HL-60/S4 treated with retinoic acid at 250 ng/mL for 4 days and 3 days (cell line): ENCODE results near the gene CYP1A1.

ENCODE experiments used
- in situ Hi-C: fragments of 300-500 bp; cut with MboI; formaldehyde crosslinking; loops from 2 replicates; pipeline ENCODE4 v1.7.0; 2022; ENCODE audit warnings: low sequenced_read_pairs

Gene CYP1A1

DNA sequence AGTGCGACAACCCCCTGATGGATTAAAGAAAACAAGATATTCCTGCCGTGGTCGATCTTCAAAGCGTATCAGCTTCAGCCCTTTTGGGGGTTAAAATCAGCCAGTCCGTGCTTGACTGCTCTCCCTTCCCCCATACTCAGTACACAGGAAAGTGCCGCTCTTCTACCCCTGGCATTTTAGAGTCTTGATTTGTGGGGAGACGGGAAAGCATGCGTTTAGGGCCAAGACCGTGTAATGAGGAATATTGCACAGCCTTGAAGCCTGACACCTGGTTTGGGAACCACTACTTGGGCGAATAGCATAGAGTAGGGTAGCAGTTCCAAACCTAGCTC, 29.0 kb downstream of the CYP1A1 start:
- in situ Hi-C loops: no loop called here

DNA sequence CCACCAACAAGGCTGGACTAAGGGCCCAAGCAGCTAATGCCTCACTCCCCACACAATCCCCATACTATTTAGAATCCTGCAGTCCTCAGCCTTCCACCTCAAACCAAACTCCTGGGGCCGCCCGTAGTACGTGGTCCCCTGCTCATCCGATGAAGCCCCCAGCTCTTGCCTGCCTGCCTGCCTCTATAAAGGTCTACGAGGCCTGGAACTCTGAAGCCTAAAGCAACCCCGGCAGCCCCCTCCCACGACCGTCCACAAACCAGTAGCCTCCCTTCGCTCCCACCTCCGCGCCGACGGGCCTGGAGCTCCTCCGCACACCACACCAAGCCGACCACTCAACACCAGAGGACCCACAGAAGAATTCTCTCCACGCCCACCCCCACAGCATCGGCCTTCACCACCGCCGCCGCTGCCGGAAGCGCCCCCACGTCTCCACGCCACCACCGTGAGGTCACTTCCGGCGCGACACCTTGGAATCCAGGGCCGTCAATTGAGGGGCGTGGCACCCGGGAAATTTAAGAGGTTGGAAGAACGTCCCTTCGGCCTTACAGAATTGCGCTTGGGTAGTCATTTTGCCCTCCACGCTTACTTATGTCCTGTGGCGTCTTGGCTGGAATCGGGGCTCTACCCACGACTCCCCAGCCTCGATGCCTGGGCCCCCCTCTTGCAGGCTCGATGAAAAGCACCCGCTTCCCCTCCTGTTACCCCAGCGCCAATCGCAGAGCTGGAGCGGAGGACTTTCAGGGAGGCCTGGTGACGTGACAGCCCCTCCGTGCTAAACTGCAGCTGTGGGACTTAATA, 29.5 kb downstream of the CYP1A1 start, which contains the start of gene EDC3:
Gene EDC3 (minus strand): TSS at position 428 of the 801 bp plus-strand sequence. CDS start 20,900 bp downstream, outside the sequence.
- in situ Hi-C loops: no loop called here

DNA sequence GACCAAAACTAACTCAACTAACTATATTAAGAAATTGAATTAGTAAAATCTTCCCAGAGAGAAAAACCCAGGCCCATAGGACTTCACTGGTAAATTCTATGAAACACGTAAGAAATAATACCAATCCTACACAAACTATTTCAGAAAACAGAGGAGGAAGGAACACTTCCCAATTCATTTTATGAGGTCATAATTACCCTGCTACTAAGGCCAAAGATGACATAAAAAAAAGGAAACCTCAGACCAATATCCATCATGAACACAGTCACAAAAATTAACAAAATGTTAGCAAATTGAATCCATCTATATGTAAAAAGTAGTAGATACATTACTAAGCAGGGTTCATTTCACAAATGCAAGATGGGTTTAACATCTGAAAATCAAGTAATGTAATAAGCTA, 33.0 kb downstream of the CYP1A1 start:
- in situ Hi-C loops: no loop called here

DNA sequence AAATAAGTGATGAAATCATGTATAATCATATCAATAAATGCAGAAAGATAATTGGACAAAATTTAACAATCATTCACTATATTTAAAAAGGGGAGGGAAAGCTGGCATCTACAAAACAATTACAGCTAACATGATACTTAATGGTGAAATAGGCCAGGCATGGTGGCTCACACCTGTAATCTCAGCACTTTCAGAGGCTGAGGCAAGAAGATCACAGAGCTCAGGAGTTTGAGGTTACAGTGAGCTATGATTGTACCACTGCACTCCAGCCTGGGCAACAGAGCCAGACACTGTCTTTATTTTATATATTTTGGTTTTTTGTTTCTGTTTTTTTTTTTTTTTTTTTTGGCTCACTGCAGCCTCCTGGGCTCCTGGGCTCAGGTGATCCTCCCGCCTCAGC, 41.6 kb downstream of the CYP1A1 start:
- in situ Hi-C loops: no loop called here

DNA sequence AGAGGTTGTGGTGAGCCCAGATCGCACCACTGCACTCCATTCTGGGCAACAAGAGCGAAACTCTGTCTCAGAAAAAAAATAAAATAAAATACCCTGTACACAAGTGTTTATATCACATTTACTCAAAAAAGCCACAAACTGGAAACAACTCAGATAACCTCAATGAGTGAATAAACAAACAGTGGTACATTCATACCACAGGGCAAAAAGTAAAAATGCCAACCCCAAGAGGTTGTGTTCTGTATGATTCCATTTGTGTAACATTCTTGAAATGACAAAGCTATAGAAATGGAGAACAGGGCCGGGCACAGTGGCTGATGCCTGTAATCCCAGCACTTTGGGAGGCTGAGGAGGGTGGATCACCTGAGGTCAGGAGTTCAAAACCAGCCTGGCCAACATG, 42.4 kb downstream of the CYP1A1 start:
- in situ Hi-C loops: no loop called here

DNA sequence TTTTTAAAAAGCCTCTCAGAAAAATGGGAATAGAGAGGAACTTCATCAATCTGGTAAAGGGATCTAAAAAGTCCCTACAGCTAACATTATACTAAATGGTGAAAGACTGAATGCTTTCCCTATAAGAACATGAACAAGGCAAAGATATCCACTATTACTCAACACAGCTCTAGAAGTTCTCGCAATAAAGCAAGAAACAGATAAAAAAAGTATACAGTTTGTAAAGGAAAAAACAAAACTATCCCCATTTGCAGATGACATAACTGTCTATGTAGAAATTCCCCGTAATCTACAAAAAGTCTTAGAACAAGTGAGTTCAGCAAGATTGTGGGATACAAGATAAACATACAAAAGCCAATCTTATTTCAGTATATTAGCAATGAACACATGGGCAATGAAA, 44.9 kb downstream of the CYP1A1 start:
- in situ Hi-C loops: no loop called here

DNA sequence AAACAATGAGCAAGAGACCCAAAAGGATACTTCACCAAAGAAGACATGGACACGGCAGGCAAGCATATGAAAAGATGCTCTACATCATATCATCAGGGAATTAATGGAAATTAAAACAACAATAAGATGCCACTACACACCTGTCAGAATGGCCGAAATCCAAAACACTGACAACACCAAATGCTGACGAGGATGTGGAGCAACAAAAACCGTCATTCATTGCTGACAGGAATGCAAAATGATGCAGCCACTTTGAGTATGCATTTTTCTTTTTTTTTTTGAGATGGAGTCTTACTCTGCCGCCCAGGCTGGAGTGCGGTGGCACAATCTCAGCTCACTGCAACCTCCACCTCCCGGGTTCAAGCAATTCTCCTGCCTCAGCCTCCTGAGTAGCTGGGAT, 48.5 kb downstream of the CYP1A1 start:
- in situ Hi-C loops: no loop called here

DNA sequence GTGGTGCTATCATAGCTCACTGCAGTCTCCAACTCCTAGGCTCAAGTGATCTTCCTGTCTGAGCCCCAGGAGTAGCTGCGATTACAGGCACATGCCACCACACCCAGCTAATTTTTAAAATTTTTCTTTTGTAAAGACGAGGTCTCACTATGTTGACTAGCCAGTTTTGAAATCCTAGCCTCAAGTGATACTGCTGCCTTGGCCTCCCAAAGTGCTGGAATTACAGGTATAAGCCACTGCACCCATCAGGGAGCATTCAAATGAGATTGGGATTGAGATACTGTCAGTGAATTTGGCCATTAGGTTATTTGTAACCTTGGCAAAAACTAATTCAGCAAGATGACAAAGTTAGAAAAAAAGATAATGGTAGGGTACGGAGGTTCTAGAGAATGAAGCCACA, 51.2 kb downstream of the CYP1A1 start:
- in situ Hi-C loops: no loop called here

DNA sequence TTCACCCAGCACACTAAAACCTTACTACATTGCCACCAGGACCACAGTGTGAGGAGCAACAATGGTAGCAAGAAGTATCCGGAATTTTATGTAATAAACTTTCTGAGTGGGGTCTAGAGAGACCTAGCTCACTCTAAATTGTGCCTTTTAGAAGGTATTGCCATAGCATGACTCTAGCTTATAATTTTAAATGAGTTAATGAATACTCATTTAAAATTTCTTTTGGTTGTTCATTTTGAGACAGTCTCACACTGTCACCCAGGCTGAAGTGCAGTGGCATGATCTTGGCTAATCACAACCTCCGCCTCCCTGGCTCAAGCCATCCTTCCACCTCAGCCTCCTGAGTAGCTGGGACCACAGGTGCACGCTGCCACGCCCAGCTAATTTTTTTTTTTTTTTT, 55.7 kb downstream of the CYP1A1 start:
- in situ Hi-C loops: no loop called here
